HG02943 (cell line): ENCODE data around the gene ROPN1L.
"Not testable (repeated sequence)": the region's sequence is repeated elsewhere in the genome, so short reads cannot be mapped to it uniquely, and the experiment has no call there.

Experiments used
- ATAC-seq: cut with Tn5 transposase; IDR thresholded peaks from one replicate; pipeline ENCODE4 v1.9.1; 2021; ENCODE audit warnings: mild to moderate bottlenecking, low read depth, moderate library complexity; ENCODE audit not compliant: unreplicated experiment

The ROPN1L gene

DNA sequence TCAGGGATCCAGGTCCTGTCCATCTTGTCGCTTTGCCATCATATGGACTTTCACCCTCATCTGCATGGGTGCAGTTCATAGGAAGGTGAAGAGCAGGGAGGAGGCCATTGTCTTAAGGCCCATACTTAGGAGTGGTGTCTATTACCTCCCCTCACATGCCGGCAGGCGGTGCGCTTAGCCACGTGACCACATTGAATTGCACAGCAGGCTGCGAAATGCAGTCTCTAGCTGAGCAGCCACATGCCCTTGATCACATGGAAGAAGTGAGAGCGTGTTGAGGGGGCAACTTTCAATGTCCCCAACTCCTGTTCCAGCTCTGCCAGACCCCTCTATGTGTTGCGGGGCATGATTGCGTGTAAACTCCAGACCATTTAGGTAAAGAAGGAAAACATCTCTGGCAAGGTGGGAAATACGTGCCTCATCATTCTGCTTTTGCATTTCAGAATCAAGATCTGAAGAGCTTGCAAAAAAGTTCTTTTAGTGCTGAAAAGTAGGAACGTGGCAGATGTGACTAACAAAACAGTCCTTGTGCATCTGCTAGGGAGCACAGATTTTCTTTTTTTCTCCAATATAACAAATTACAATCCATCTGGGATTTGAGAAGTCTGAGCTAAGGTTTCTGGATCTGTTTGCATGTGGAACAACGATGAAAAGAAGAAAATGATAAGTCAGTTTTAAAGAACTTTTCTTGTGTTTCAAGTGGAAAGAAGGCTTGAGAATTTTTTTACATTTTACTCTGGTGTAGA is 34.4 kb downstream of the ROPN1L start:
- ATAC-seq: no peak

DNA sequence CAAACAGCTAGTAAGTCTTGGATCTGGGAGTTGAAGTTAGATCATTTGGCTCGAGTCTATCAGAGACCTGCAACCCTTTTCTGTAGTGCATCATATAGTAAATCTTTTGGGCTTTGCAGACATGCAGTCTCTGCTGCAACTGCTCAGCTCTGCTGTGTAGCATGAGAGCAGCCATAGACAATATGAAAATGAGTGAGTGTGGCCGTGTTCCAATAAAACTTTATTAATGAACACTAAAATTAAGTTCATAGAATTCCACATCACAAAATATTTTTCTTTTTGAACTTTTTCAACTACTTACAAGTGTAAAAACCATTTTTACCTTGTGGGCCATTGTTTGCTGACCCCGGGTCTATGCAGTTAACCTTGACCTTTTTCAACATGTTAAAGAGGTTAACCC is 35.2 kb downstream of the ROPN1L start:
- no peak for ATAC-seq

DNA sequence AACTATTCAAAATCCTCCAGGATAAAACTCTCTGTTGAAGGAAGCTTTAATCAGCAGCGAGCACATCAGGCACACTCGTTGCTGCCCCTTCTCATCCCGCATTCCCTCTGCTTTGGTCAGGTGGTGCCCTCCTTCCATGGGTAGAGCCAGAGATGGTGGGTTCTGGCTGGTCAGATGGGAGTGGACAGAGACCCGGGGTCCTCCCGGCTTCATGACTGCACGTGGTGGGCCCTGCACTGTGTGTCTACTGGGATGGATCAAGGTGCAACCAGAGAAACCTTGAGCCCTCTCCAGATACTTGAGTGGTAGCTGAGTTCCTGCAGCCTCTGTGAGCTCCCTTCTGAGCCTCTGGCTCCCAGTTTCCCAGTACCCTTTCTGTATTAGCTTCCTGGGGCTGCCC is 36.3 kb downstream of the ROPN1L start:
- no peak for ATAC-seq

GRCh38 chr5:10478436-10478835 is 36.8 kb downstream of the ROPN1L start:
- ATAC-seq: no peak

DNA sequence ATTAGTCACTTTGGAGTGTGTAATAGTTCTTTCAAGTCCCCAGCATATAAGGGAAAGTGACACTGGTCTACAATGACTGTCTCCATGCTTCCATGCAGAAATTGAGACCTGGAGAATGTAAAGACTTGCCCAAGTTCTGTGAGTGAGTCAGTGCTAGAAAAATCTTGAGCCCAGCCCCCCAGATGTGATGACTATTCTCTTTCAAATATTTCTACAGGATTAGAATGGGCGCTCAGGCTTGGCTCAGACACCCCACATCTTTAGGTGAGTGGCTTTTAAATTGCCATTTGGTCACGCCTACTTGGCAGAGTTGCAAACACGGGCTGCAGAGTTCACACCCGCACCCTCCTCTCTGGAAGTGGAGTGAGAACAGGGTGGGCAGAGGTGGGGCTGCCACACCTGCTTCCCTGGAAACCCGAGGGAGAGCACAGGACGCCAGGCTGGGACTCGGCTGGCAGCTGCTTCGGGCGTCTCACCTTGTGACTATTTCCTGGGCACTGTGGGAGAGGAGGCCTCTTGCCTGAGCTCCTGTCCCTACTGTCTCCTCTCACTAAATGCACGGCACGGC is 37.6 kb downstream of the ROPN1L start:
- no peak for ATAC-seq

DNA sequence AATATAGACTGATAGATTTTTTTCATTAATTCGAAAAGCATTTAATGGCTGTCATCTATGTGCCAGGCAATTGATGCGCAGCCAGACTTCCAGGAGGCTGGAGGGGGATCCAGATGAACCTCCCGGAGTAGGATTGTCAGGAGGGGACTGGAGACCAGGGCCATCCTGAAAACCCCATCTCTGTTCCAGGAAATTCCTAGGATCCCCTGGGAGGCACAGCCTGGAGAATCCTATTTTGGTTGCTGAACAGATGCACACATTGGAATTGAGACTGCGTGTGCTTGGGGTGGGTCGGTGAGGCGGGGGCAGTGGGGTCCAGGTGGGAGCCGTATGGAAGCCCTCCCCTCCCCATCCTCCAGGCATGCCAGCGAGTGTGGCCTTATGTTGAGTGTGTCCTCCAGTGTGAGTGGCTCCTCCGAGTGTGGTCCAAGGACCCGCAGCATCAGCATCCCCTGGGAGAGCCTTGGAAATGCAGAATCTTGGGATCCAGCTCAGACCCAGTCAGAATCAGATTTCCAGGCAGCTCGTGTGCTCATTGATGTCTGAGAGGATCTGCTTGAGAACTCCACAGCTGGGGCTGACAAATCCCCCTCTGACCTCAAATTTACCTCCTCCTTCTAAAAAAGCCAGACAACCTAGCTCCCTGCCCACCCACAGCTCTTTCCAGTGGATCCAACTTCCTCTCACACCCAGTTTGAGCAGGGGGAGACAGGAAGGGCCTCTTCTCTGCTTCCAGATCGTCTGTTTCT is 38.7 kb downstream of the ROPN1L start:
- ATAC-seq: no peak

DNA sequence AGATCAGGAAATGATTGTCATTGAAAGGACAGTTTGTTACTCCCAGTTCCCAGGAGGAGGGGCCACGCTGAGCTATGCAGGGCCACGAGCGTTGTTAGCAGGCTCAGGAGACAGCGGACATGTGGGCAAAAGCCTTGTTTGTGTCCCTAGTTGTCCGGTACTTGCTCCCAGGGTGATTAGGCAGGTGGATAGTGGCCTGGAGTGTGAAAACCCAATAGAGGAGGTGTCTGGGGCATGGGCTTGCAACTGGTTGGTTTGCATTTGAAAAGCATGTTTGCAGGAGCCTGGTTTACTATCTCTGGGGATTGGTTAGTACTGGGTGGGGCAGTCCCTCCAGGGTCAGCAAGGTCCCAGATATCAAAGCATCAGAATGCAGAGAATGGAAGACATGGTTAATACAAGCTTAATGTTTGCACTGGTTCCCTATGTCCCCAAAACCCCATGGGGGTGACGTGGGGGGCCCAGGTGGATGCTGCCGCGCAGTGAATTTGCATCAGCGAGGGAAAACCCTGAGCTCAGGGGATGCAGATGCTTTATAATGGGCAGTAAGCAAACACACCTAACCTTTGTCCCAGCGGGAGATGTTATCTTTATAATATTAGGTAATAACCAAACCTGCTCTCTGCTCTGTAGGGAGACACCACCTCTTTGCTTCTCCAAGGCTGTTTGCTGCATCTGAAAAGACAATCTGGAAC is 39.7 kb downstream of the ROPN1L start:
- ATAC-seq: no peak

- no peak for ATAC-seq
These were observed 41.3 kb downstream of the ROPN1L start for GRCh38 chr5:10482791-10483530.

DNA sequence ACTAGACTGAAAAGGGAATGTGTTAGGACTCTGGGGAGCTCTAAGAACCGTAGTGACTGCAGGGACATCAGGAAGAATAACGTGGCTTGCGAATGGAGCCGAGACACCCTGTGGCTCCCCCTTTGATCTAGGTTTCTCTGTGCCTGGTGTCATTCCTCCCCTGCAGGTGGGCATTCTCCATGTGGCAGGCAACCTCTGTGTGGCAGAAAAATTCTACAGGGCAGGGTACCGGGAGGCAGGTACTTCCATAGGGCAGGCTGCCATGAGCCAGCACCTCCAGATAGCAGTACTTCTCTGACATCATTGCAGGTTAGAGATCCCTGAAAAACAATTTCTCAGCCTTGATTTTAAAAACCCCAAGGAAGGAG is 43.1 kb downstream of the ROPN1L start:
- ATAC-seq: no peak

DNA sequence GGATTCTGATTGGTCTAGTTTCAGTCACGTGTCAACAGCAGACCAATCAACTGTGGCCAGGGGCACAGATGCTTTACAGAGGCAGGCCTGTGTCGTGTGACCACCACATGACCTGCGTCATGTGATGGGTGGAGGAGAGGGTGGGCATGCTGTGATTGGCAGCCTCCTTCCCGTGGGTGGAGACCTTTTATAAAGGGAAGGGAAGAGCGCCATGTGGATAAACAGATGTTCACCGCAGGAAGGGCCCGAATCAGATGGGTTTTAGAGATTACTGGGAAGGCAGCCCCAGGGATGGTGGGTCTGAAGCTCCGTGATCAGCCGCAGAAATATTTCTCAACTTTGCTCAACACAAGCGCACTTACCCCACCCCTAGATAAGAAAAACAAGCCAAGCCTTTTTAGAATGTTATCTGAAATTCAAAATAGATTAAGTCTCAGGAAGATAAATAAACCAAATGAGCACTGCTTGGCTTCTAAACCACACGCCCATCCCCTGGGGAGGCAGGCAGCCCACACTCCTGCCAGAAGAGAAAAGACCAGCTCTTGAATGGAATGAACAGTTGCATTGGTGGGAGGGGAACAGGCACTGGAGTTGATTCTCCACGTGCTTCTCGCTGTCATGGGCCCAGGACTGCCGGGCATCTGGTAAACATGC is 43.6 kb downstream of the ROPN1L start:
- no peak for ATAC-seq

DNA sequence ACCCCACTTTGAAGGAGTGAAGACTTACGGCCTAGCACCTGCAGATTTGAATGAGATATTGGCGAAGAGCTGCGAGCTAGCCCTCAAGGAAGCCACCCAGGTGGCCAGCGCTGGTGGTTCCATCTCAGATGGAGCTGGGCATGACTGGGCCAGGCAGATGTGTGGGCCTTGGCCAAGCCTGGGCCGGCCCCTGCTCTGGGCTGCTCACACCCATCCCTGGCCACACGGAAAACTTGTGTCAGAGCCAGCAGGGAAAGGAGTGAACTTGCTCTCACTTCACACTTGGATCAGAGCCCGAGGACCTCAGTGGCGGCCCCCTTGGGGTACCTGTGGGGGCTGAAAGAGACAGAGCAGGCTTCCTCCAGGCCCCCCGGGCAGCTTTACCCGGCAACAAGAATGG is 44.2 kb downstream of the ROPN1L start:
- no peak for ATAC-seq

- no peak for ATAC-seq
These were observed 45.0 kb downstream of the ROPN1L start for GRCh38 chr5:10486511-10487344.

GRCh38 chr5:10488144-10488543 is 46.5 kb downstream of the ROPN1L start:
- no peak for ATAC-seq

DNA sequence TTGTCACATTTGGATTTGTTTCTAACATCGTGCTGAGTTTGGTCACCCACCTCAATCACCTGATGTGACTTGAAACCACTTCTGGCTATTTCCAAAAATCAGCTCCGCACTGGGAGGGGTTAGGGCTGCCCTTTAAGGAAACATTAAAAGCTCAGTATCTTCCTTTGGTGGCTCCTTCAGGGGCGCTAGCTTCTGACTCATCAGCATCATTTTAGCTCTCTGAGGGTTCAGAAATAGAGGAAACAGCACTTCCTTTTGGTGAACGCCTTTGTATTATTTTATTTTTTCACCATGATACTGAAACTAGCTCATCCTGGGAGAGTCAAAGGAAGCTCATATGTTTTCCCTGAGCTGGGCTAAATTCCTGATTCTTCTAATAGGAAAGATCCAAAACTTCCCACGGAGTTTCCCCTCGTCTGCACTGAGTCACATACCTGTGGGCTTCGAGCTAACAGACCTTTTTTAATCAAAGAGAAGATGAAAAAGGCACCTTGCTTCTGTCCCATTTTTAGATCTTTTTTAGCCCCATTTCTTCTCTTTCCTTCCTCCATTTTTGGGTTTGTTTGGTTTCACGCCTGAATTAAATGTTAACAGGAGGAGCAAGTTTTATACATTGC is 48.2 kb downstream of the ROPN1L start:
- no peak for ATAC-seq

DNA sequence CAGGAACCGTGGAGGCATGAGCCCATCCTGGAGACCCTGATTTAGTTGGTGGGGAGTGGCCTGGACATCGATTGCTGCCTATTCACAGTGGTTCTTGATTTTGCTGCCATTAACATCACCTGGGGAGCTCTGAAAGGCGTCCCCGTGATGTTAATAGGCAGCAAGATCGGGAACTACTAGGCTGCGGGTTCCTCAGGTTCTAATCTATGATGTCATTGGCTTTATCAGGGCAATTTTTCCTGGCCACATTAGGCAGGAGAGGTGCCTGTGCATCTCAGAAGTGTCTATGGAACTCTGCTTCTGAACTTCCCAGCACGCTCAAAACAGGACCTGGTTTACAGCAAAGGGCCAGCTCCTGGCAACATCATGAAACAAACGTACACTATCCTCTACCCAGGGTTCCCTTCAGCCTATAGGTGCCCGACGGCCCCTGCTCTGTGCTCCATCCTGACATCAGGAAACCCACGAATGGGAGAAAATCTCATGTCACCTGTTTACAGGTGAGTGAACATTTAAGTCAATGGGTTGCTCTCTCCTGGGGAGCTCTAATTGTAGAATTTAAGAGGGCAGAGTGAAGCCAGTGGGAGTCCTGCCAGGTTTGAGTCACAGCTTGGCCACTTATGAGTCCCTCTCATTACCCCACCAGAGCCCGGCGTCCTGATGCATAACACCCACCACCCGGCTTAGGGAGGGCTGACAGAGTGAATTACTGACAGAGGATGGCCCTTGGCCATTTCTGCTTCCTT is 49.4 kb downstream of the ROPN1L start:
- no peak for ATAC-seq

DNA sequence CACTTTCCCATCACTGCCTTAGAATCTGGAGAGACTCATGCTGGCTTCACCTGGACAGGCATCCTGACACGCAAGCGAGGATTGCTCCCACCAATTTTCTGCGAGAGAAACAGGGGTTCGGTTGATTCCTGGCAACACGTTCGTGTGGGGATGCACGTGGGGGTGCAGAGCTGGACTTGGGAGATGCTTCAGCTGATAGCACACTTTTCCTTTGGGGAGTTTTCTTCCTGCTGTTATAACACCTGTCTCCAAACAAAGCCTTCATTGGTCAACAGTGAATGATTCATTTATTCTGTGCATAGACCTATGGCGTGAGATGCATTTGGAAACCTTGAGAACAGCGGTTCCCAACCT is 50.0 kb downstream of the ROPN1L start:
- no peak for ATAC-seq

DNA sequence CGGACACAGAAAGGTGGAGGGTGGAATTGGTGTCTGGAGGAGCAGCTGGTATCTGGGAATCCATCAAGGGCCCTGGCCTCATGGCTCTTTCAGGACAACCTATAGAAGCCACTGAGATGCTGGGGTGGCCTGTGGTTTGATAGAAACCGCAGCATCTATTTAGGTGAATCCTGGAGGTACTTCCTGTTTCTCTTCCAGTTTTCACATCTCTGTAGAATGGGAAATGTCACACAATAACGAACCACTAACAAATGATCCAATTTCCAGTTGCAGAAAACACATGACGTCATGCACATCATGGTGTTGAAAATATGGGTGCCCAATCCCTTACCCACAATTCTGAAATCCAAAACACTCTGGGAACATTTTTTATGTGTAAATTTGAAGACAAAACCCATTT is 52.2 kb downstream of the ROPN1L start:
- ATAC-seq: no peak

GRCh38 chr5:10494497-10494896 is 52.8 kb downstream of the ROPN1L start:
- ATAC-seq: not testable (repeated sequence)
